PFSK-1 (cell line): Measurements from ENCODE around the gene ADAMTS2.

ENCODE experiments used
- FOXP2 ChIP-seq: optimal IDR thresholded peaks from 2 replicates; pipeline ENCODE3; 2011; ENCODE audit warnings: borderline replicate concordance, control low read depth, inconsistent platforms; ENCODE audit not compliant: insufficient read depth; ENCODE audit errors: extremely low read length, extremely low read depth
- POLR2AphosphoS5 ChIP-seq: IDR thresholded peaks from 2 replicates; pipeline ENCODE4 v1.6.1; 2012; ENCODE audit warnings: low read depth, mild to moderate bottlenecking, control low read depth, low read length, moderate library complexity
- SIN3A ChIP-seq: IDR thresholded peaks from 2 replicates; pipeline ENCODE4 v1.6.1; 2012; ENCODE audit warnings: mild to moderate bottlenecking, low read length, moderate library complexity, borderline replicate concordance; ENCODE audit not compliant: insufficient read depth
- TF ChIP-seq, protein P1 (sequence below), 2 experiments: IDR thresholded peaks; 2 replicates each; pipeline versions ENCODE4 v1.6.1 to v1.8.0; 2011 to 2012; ENCODE audit warnings: low read depth in 2 of 2, low read length in 2 of 2, control low read depth in 1 of 2, inconsistent platforms in 1 of 2, mild to moderate bottlenecking in 1 of 2, moderate library complexity in 1 of 2; ENCODE audit not compliant: insufficient read depth in 1 of 2

- TF ChIP-seq POLR2AphosphoS5 = no peak
- TF ChIP-seq SIN3A = no peak
- TF ChIP-seq, protein P1, sequence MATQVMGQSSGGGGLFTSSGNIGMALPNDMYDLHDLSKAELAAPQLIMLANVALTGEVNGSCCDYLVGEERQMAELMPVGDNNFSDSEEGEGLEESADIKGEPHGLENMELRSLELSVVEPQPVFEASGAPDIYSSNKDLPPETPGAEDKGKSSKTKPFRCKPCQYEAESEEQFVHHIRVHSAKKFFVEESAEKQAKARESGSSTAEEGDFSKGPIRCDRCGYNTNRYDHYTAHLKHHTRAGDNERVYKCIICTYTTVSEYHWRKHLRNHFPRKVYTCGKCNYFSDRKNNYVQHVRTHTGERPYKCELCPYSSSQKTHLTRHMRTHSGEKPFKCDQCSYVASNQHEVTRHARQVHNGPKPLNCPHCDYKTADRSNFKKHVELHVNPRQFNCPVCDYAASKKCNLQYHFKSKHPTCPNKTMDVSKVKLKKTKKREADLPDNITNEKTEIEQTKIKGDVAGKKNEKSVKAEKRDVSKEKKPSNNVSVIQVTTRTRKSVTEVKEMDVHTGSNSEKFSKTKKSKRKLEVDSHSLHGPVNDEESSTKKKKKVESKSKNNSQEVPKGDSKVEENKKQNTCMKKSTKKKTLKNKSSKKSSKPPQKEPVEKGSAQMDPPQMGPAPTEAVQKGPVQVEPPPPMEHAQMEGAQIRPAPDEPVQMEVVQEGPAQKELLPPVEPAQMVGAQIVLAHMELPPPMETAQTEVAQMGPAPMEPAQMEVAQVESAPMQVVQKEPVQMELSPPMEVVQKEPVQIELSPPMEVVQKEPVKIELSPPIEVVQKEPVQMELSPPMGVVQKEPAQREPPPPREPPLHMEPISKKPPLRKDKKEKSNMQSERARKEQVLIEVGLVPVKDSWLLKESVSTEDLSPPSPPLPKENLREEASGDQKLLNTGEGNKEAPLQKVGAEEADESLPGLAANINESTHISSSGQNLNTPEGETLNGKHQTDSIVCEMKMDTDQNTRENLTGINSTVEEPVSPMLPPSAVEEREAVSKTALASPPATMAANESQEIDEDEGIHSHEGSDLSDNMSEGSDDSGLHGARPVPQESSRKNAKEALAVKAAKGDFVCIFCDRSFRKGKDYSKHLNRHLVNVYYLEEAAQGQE (IDR thresholded peaks at IDR 0.05; ENCODE audit: insufficient read depth in 1 of 2, low read depth in 2 of 2, low read length in 2 of 2) = no peak
- no peak for TF ChIP-seq FOXP2
These were observed 175.4 kb downstream of the ADAMTS2 start for GRCh38 chr5:179169836-179170235.
